HG03039 (cell line): ENCODE measurements around the gene OLFML1.
A peak's percentile ranks its signal among the peaks of the same experiment; 100 is the strongest.

Experiments
- ATAC-seq: cut with Tn5 transposase; IDR thresholded peaks from one replicate; pipeline ENCODE4 v1.9.1; 2021; ENCODE audit warnings: mild to moderate bottlenecking, moderate library complexity; ENCODE audit not compliant: unreplicated experiment

Gene OLFML1

GRCh38 chr11:7473717-7474116, 11.6 kb upstream of the OLFML1 start:
- peak; percentile 84 for ATAC-seq

DNA sequence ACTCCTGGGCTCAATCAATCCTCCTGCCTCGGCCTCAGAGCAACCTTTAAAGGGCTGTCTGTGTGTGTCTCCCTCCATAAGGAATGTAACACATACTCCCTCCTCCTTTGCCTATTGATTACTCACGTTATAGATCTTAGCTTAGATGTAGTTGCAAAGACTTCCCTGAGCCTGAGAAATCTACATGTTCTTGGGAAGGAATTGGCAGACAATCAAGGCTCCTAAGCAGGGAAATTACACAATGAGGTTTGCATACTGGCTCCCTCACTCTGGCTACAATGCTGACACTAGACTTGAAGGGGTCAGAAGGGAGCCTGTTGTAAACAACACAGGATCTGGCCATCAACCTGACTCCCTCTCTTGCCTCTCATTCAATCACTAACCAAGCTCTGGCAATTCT, 5.2 kb upstream of the OLFML1 start:
- ATAC-seq = no peak

GRCh38 chr11:7484131-7484530, 1.2 kb upstream of the OLFML1 start:
- ATAC-seq = no peak

GRCh38 chr11:7484645-7485044, 661 bp upstream of the OLFML1 start:
- no peak for ATAC-seq

DNA sequence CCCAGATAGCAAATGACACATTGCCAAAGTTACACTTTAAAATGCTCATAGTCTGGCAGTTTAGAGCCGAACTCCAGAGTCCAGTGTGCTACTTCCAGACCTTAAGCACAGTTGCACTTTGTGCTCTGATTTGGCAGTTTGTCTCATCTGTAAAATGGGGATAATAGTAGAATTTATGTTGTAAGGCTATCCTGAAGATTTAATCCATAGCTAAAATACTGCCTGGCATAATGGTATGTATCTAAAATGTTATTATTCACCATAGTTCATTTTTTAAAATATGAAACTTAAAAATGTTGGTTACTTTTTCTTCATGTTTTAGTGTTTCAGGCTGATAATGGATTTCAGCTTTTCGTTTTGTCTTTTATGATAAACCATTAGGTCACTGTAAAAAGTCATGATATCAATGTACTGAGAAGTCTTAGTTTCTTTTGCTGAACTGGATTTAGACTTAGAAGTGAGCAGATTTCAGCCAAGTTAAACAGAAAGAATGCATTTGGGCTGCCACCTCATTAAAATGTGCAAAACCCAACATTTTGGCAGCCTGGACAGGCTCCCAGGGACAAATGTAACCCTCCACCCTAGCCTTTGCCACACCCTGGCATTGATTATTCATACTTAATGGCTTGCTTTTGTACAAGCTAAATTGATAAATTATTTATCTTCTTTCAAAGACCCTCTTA, 933 bp downstream of the OLFML1 start:
- no peak for ATAC-seq

GRCh38 chr11:7486781-7487140, 1.5 kb downstream of the OLFML1 start:
- ATAC-seq = no peak

DNA sequence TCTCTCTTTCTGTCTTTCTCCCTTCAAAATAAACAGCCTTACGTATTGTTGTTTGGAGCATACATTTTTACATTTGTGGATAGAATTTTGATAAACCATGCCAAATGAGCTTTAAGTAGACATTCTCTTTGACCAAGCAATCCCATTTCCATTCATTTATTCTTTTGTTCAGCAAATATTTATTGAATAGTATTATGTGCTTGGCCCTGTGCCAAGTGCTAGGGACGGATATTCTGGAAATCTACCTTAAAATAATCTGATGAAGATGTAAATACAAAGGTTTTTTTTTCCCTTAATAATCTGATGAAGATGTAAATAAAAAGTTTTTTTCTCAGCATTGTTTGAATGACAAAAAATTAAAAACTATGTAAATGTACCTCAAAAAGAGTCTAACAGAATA, 2.1 kb downstream of the OLFML1 start:
- ATAC-seq = no peak

DNA sequence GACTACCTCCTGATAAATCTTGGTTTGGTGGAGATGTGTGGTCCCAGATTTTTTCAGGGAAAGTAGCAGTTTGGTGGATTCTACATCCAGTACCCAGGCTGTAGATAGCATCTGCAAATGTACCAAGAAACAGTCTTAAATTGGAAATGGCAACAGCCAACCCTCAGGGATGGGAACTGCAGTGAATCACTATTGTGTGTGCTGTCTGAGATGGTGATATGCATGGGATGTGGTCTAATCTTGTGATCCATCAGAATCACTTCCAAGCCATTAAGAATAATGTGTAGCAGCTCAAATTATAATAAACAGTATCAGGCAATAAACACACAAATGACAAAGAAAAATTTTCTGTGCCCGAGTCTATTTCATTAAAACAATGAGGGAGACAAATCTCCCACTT, 3.4 kb downstream of the OLFML1 start:
- ATAC-seq = no peak

DNA sequence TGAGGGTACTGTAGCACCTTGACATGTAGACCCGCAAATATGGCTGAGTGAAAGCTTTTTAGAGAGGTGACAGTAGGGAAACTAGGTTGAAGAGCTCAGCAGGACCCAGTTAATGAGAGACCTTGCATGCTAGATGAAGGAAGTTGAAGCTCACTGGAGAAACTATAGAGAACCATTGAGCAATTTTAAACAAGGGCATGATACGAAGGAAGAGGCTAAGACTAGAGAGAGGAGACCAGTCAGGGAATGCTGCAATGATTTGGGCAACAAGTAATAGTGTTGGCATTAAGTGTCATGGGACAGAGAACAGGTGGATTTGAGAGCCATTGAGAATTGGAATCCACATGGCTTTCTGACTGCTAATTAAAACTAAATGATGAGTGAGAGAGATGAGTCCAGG, 4.1 kb downstream of the OLFML1 start:
- no peak for ATAC-seq

DNA sequence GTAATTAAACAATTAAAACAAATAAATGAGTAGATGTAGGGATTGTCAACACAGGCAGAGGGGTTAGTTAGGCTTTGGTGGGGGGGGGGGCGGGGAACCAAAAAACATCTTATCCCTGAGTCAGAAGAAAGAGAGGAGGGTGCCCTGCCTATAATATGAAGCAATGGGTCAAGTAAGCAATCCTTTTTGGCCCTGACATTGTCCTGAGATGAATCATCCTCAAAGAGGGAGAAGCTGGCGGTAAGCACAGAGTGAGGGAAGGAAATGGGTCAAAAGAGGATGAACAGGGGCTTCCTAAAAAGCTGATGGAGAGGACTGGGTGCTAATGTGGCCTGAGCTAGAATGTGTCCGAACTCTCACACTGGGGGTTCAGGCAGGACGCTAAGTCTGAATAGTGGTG, 4.7 kb downstream of the OLFML1 start:
- no peak for ATAC-seq

DNA sequence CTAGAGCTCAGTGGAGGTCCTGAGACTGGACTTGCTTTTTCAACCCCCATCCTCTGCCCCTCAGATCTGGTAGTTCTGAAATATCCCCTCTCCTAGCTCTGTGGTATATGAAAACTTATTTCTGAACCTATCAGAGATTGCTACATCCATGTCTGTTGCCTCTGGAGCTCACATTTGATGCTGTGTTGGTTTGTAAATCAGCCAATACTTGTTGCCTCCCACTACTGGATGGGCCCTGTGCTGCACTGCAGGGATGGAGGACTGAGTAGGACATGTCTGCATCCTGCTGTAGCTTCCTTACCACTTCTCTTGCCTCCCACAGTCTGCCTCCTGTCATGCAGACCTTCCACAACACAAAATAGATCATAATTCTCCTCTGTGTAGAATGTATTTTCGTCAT, 5.2 kb downstream of the OLFML1 start:
- ATAC-seq = no peak

- ATAC-seq = no peak
Observed at GRCh38 chr11:7492253-7492652, 6.9 kb downstream of the OLFML1 start.

GRCh38 chr11:7493670-7494069, 8.4 kb downstream of the OLFML1 start:
- ATAC-seq = no peak

- no peak for ATAC-seq
Observed at GRCh38 chr11:7494086-7494745, 8.9 kb downstream of the OLFML1 start.

DNA sequence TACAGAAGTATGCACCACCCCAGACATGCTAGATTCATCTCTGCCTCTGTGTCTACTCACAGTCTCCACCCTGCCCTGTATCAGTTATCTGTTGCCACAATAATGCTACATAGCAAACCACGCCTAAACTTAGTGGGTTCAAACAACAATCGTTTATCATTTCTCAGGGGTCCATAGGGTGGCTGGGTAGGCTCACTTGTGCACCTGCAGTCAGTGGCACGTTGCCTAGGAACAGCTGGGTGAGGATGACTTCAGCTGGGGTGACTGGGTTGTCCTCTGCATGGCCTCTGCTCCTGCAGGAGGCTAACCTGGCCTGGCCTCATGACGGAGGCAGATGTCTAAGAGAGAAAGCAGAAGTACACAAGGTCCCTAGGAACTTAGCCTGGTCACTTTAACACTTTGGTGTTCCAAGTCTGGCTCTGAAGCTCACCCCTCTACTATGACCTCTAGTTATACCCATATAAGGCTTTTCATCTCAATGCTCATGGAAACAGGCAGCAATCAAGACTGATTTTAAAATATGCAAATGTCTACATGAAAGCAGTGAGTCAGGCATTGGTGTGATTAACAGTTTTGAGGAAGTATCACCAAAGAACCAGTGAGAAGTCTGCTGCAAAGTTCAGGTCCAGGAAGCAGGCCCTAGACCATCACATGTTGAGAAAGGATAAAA, 10.7 kb downstream of the OLFML1 start:
- peak; percentile 79 for ATAC-seq

DNA sequence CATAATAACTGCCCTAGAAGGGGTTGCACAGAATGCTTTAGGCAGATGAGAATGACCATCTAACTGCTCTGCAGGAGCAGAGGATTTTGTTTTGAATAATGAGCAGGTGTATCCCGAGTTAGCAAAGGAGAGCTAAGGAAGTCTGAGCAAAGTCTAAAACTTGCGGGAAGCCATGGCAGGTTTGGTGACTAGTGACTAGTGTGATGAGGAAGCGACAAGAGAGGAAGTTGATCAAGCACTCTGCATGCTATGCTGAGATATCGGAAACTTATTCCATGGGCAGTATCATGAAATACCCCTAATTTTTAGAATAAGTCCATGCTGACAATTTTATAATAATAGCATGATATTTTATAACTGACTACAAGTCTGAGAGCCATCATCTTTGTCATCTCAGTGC, 12.9 kb downstream of the OLFML1 start:
- no peak for ATAC-seq

DNA sequence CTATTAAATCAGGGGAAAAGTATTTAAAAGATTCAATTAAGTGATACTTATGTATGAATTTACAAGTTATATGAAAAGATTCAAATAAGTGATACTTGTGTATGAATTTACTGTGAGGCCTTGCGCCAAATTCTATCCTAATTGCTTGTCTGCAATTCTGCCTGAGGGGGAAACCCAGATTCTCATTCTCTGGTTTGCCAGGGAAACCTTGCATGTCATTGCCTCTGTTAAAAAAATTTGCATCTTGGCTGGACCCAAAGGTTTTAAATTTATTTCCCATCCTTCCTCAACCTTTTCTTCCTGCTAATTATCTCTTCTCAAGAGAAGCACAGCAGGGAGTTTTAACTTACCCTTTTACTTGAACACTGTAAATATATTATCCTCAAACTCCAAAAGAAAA, 13.8 kb downstream of the OLFML1 start:
- no peak for ATAC-seq

DNA sequence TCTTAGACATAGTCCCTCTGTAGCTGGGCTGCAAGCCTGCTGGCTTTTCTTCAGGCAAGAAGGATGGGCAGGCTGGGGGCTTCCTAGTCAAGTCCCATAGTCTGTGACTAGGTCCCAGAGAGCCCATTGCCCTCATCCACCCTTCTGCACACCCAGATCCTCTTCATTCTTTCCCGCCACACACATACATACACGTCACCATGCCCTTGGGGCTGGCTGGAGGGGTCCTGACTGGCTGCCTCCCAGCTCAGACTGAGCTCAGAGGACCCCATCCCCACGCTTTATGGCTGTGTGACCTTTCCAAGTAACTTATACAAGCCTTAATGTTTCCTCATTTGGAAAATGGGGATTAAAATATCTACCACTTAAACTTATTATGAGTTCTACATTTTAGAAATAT, 14.9 kb downstream of the OLFML1 start:
- ATAC-seq = no peak

- no peak for ATAC-seq
Observed at GRCh38 chr11:7501251-7501650, 15.9 kb downstream of the OLFML1 start.

DNA sequence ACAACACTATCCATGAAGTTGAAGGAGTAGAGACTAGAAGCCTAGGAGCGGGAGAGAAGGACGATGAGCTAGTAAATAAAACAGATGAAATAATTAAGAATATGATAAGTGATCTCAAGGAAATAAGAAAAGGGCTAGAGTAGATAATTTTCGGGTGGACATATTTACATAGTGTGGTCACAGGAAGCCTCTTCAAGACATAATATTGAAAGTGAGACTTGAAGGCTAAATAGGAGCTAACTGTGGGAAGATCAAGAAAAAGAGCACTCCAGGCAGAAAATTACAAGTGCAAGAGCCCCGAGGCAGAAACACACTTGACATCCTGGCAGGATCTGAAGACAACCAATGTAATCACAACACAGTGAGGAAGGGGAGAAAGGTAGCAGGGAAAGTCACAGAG, 16.6 kb downstream of the OLFML1 start:
- ATAC-seq = no peak

DNA sequence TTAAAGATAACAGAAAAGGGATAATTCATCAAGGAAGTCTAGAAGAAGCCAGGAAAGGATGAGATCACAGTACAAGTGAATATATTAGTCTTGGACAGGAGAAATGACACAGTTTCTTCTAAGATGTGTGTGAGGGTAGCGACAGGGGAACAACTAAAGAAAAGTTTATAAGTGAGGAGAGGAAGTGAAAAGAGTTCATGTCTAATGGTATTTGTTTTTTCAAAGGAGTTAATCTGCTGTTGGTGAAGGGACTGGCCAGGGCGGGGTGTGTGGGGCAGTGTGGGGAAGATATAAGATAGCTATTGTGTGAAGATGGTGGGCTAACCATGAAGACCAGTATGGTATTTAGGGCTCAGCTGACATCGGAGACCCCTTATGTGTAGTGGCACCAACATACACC, 20.9 kb downstream of the OLFML1 start:
- no peak for ATAC-seq

- no peak for ATAC-seq
Observed at GRCh38 chr11:7508087-7508486, 22.8 kb downstream of the OLFML1 start.
